GM12801 (cell line): ENCODE data around the gene NUP93.

Source experiments
- CTCF ChIP-seq: IDR thresholded peaks from one replicate; pipeline ENCODE4 v1.5.1; 2011; ENCODE audit warnings: control low read depth; ENCODE audit not compliant: insufficient read length; ENCODE audit errors: extremely low read depth

Gene NUP93

DNA sequence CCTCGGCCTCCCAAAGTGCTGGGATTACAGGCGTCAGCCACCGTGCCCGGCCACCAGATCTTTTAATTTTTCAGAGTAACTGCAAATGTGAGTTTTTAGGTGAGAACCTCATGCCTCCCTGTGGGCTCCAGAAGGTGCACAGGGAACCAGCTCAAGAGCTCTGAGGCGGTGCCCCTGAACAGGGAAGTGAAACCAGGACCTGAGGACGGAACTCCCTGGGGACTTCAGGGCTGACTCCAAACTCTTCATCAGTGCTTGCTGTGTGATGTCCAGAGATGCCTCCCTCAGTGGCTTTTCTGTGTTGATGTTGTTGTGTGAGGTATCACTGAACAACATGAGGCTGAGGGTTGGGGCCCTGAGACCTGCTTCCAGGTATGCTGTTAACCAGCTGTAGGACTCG is 158.9 kb downstream of the NUP93 start:
- no peak for TF ChIP-seq CTCF

GRCh38 chr16:56889206-56889605 is 159.3 kb downstream of the NUP93 start:
- no peak for TF ChIP-seq CTCF

DNA sequence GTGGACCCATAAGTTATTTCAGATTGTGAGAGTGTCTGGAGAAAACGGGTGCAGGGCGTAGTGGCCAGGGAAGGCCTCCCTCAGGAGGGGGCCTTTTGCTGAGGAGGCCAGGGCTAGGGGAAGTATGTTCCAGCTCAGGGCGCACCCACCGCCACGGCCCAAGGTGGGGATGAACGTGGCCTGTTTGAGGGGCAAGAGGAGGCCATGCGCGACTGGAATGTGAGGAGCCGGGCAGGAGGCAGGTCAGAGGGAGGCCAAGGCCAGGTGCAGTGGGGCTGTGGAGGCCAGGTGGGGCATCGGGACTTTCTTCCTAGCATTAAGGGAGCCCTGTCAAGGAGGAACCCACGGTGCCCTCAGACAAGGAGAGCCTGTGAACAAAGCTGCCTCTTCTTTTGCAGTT is 161.8 kb downstream of the NUP93 start:
- TF ChIP-seq CTCF, result no peak

GRCh38 chr16:56892705-56893104 is 162.8 kb downstream of the NUP93 start:
- no peak for TF ChIP-seq CTCF

GRCh38 chr16:56894331-56894917 is 164.5 kb downstream of the NUP93 start:
- TF ChIP-seq CTCF, result no peak

GRCh38 chr16:56895813-56896212 is 165.9 kb downstream of the NUP93 start:
- TF ChIP-seq CTCF, result no peak

DNA sequence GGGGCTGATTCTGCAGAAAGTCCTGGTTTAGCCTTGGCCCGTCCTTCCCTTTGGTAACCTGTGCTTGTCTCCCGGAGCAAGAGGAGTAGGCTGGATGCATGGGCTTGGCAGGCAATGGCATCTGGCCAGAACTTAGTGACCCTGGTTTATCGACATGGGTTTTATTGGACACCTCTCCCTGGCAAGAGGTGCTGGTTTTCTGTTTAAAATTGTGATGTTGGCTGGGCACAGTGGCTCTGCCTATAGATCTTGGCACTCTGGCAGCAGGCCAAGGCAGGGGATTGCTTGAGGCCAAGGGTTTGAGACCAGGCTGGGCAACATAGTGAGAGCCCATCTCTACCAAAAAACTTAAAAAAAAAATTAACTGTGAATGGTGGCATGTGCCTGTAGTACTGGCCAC is 166.3 kb downstream of the NUP93 start:
- TF ChIP-seq CTCF, result no peak
